Ovary (tissue), 3 donors: ENCODE results near the gene SHISA4.

Source experiments
- CTCF ChIP-seq, 3 donors: fragments of 450-650 bp in 2 of 3; fragments of 200-600 bp in 1 of 3; IDR thresholded peaks; one replicate each; pipeline versions ENCODE4 v1.5.1 to v1.8.0; 2016 to 2022; ENCODE audit warnings: antibody characterized with exemption in 3 of 3, mild to moderate bottlenecking in 1 of 3
- POLR2A ChIP-seq: fragments of 450-650 bp; IDR thresholded peaks from one replicate; pipeline ENCODE4 v1.6.1; 2017; ENCODE audit warnings: antibody characterized with exemption, mild to moderate bottlenecking, moderate library complexity
- donor health status: DM: no; HTN: no; CAD: no.

- TF ChIP-seq CTCF (IDR thresholded peaks at IDR 0.05) (no peak), POLR2A (no peak)
Measured at GRCh38 chr1:201937624-201938213, 49.0 kb downstream of the SHISA4 start.
